ENCODE results near the gene OARD1.
A peak's percentile ranks its signal among the peaks of the same experiment; 100 is the strongest.

OARD1 gene

GRCh38 chr6:41047745-41048732 is 24.1 kb downstream of the OARD1 start:
- DNase-seq = no peak

- no peak for DNase-seq
Measured at GRCh38 chr6:41047306-41047705, 24.9 kb downstream of the OARD1 start.

- DNase-seq = no peak
Measured at GRCh38 chr6:41046084-41046483, 26.1 kb downstream of the OARD1 start.

- no peak for DNase-seq
Measured at GRCh38 chr6:41045664-41046063, 26.5 kb downstream of the OARD1 start.

- no peak for DNase-seq
Measured at GRCh38 chr6:41043151-41043550, 29.0 kb downstream of the OARD1 start.

GRCh38 chr6:41042226-41043055 is 29.7 kb downstream of the OARD1 start, which contains the start of gene TSPO2:
Gene TSPO2 (plus strand): TSS chr6:41042467. CDS start chr6:41042986, 519 bp downstream.
- no peak for DNase-seq

GRCh38 chr6:41040940-41041536 is 31.1 kb downstream of the OARD1 start:
- DNase-seq = no peak

GRCh38 chr6:41040101-41040939 is 31.8 kb downstream of the OARD1 start:
- peak; percentile 14 for DNase-seq

- DNase-seq = no peak
Measured at GRCh38 chr6:41039060-41039998, 32.8 kb downstream of the OARD1 start, which contains the start of gene UNC5CL. Gene UNC5CL (minus strand): TSS chr6:41039221. CDS start chr6:41035074, 4,147 bp downstream.

- no peak for DNase-seq
Measured at GRCh38 chr6:41038205-41038604, 34.0 kb downstream of the OARD1 start.

GRCh38 chr6:41037107-41037900 is 34.9 kb downstream of the OARD1 start:
- no peak for DNase-seq

- DNase-seq = no peak
Measured at GRCh38 chr6:41036601-41037000, 35.6 kb downstream of the OARD1 start.

GRCh38 chr6:41036186-41036585 is 36.0 kb downstream of the OARD1 start:
- DNase-seq = no peak

- DNase-seq = no peak
Measured at GRCh38 chr6:41033776-41034175, 38.4 kb downstream of the OARD1 start.

- no peak for DNase-seq
Measured at GRCh38 chr6:41032830-41033229, 39.3 kb downstream of the OARD1 start.

GRCh38 chr6:41028561-41029412 is 43.4 kb downstream of the OARD1 start:
- DNase-seq = no peak

GRCh38 chr6:41027799-41028560 is 44.2 kb downstream of the OARD1 start:
- peak; percentile 71 for DNase-seq

- no peak for DNase-seq
Measured at GRCh38 chr6:41027241-41027640, 44.9 kb downstream of the OARD1 start.
